Skin epidermis (tissue), 12 donors: ENCODE results near the gene CAPNS1.
"Not testable (repeated sequence)": the region's sequence is repeated elsewhere in the genome, so short reads cannot be mapped to it uniquely, and the experiment has no call there.

Experiments
- H3K27ac ChIP-seq, 21 experiments: fragments of 200-600 bp; sonication (generic) in 11 of 21; one replicate each; pipeline ENCODE4 v1.5.0; 2020; ENCODE audit warnings: mild to moderate bottlenecking in 3 of 21, inconsistent platforms in 2 of 21, moderate library complexity in 2 of 21
- H3K4me3 ChIP-seq, 7 experiments: fragments of 200-600 bp; sonication (generic) in 2 of 7; one replicate each; pipeline ENCODE4 v1.5.0; 2020; ENCODE audit warnings: inconsistent platforms in 2 of 7, mild to moderate bottlenecking in 2 of 7, moderate library complexity in 1 of 7

The CAPNS1 gene

GRCh38 chr19:36113425-36113824 lies 26.4 kb upstream of the CAPNS1 start:
- peak overlapping the region in 5 of 7 experiments; percentile 61 to 85 (median 82) for H3K4me3 ChIP-seq
- H3K27ac ChIP-seq: peak overlapping the region in 5 of 21 experiments; percentile 87 to 94 (median 91)

- H3K27ac ChIP-seq: peak overlapping the region; percentile 38 to 94 (median 89)
Measured at GRCh38 chr19:36113894-36114720, 25.8 kb upstream of the CAPNS1 start.

GRCh38 chr19:36114721-36115452 lies 25.0 kb upstream of the CAPNS1 start, which contains the start of gene POLR2I:
Gene POLR2I, minus strand, starts transcription at chr19:36114875. Its CDS starts 19 bp downstream, at chr19:36114856.
- H3K27ac ChIP-seq: peak within 1 kb of the TSS; percentile 38 to 94 (median 89)
- peak within 1 kb of the TSS; percentile 56 to 87 (median 82) for H3K4me3 ChIP-seq

More at GRCh38 chr19:36113894-36114720, 25.8 kb upstream of the CAPNS1 start:
- H3K4me3 ChIP-seq: peak overlapping the region; percentile 56 to 87 (median 82)

GRCh38 chr19:36115453-36116343 lies 24.2 kb upstream of the CAPNS1 start, which contains the start of gene TBCB:
Gene TBCB, plus strand, starts transcription at chr19:36115468. Its CDS starts 93 bp downstream, at chr19:36115561.
- Histone ChIP-seq H3K4me3 (peak within 1 kb of the TSS; percentile 56 to 87 (median 82)), H3K27ac (peak within 1 kb of the TSS; percentile 38 to 94 (median 89))

- peak overlapping the region in 17 of 21 experiments; percentile 45 to 94 (median 89) for H3K27ac ChIP-seq
- peak overlapping the region in 6 of 7 experiments; percentile 56 to 85 (median 76) for H3K4me3 ChIP-seq
Measured at GRCh38 chr19:36116344-36116637, 23.6 kb upstream of the CAPNS1 start.

- no peak overlapping the region for H3K4me3 ChIP-seq
- no peak overlapping the region for H3K27ac ChIP-seq
Measured at GRCh38 chr19:36120092-36120983, 19.5 kb upstream of the CAPNS1 start.

- no peak overlapping the region for H3K4me3 ChIP-seq
- H3K27ac ChIP-seq: no peak overlapping the region
Measured at GRCh38 chr19:36120984-36121358, 18.9 kb upstream of the CAPNS1 start.

GRCh38 chr19:36121486-36122124 lies 18.3 kb upstream of the CAPNS1 start:
- Histone ChIP-seq H3K27ac (no peak overlapping the region), H3K4me3 (no peak overlapping the region)

- no peak overlapping the region for H3K27ac ChIP-seq
- no peak overlapping the region for H3K4me3 ChIP-seq
Measured at GRCh38 chr19:36125557-36125956, 14.3 kb upstream of the CAPNS1 start.

- peak overlapping the region; percentile 9 to 96 (median 87) for H3K27ac ChIP-seq
- H3K4me3 ChIP-seq: peak overlapping the region; percentile 23 to 41 (median 34)
Measured at GRCh38 chr19:36128392-36128736, 11.5 kb upstream of the CAPNS1 start.

- H3K4me3 ChIP-seq: not testable (repeated sequence)
- H3K27ac ChIP-seq: peak overlapping the region in 2 of 21 experiments; percentile 7 to 31
Measured at GRCh38 chr19:36131221-36131620, 8.6 kb upstream of the CAPNS1 start.

- H3K27ac ChIP-seq, H3K4me3 ChIP-seq: not testable (repeated sequence)
Measured at GRCh38 chr19:36134867-36135266, 5.0 kb upstream of the CAPNS1 start.

- no peak overlapping the region for H3K4me3 ChIP-seq
- H3K27ac ChIP-seq: peak overlapping the region in 12 of 21 experiments; percentile 7 to 71 (median 61)
Measured at GRCh38 chr19:36136964-36137686, 2.7 kb upstream of the CAPNS1 start.

- Histone ChIP-seq H3K4me3 (peak overlapping the region; percentile 65 to 87 (median 74)), H3K27ac (peak overlapping the region; percentile 10 to 99 (median 95))
Measured at GRCh38 chr19:36139120-36139472, 770 bp upstream of the CAPNS1 start.

- H3K4me3 ChIP-seq: peak overlapping the region; percentile 65 to 87 (median 74)
- H3K27ac ChIP-seq: peak overlapping the region; percentile 79 to 99 (median 95)
Measured at GRCh38 chr19:36140304-36141038, 605 bp downstream of the CAPNS1 start.

- Histone ChIP-seq H3K4me3 (peak overlapping the region; percentile 65 to 87 (median 74)), H3K27ac (peak overlapping the region; percentile 79 to 99 (median 95))
Measured at GRCh38 chr19:36141039-36141927, 1.4 kb downstream of the CAPNS1 start.
